ENCODE results near the gene KLK5.
"Not testable (repeated sequence)": the region's sequence is repeated elsewhere in the genome, so short reads cannot be mapped to it uniquely, and the experiment has no call there.

Gene KLK5

GRCh38 chr19:50897191-50897607, 55.6 kb downstream of the KLK5 start:
- peaks cover 4% of the 10 kb centered on the region for H3K9me3 ChIP-seq (ENCODE audit: control insufficient read depth, low read depth, low read length)
- H3K4me3 ChIP-seq (ENCODE audit: low read length) = no peak overlapping the region
- no peak overlapping the region for H3K9ac ChIP-seq (ENCODE audit: low read length)
- no peaks in the 10 kb centered on the region for H3K36me3 ChIP-seq (ENCODE audit: control insufficient read depth, low read depth, low read length)
- H3K27ac ChIP-seq (ENCODE audit: low read length) = no peak overlapping the region
- H3K4me1 ChIP-seq (ENCODE audit: control insufficient read depth, low read depth, low read length) = no peaks in the 10 kb centered on the region
- H3K27me3 ChIP-seq (ENCODE audit: control insufficient read depth, insufficient read depth, low read length) = no peaks in the 10 kb centered on the region

DNA sequence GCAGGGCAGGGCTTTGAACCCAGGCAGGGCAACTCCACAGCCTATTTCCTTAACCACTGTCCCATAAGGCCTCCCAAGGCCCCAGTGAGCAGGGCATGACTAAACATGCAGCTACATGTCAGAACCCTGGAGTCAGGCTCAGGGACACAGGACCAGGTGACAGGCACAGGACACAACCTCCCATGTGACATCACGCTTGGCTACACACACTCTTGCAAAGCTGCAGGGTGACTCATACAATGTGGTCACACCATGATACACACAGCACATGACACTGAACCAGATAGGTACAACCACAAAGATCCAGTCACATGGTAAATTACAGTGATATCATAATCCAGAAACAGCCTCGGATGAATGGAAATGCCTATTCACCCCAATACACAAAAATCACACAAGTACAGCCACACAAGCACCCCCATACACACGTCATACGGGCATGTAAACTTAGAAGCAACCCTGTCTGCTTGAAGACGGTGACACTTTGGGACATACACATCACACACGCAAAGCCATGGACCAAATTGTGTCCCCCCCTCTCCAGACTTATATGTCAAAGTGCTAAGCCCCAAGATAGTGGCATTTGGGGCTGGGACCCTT, 56.1 kb downstream of the KLK5 start:
- no peaks in the 10 kb centered on the region for H3K27me3 ChIP-seq (ENCODE audit: control insufficient read depth, insufficient read depth, low read length)
- H3K9me3 ChIP-seq (ENCODE audit: control insufficient read depth, low read depth, low read length) = peaks cover 4% of the 10 kb centered on the region
- no peaks in the 10 kb centered on the region for H3K36me3 ChIP-seq (ENCODE audit: control insufficient read depth, low read depth, low read length)
- no peaks in the 10 kb centered on the region for H3K4me1 ChIP-seq (ENCODE audit: control insufficient read depth, low read depth, low read length)
- H3K4me3 ChIP-seq (ENCODE audit: low read length) = no peak overlapping the region
- H3K27ac ChIP-seq (ENCODE audit: low read length) = no peak overlapping the region
- H3K9ac ChIP-seq (ENCODE audit: low read length) = no peak overlapping the region

DNA sequence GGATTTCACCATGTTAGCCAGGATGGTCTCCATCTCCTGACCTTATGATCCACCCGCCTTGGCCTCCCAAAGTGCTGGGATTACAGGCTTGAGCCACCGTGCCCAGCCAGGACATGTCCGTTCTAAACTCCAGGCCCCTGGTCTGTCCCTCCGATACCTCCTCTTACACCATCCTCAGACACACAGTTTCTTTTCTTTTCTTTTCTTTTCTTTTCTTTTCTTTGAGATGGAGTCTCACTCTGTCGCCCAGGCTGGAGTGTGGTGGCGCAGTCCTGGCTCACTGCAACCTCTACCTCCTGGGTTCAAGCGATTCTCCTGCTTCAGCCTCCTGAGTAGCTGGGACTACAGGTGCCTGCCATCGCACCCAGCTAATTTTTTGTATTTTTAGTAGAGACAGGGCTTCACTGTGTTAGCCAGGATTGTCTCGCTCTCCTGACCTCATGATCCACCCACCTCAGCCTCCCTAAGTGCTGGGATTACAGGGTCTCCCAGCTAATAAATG, 56.7 kb downstream of the KLK5 start:
- H3K4me1 ChIP-seq (ENCODE audit: control insufficient read depth, low read depth, low read length); H3K36me3 ChIP-seq (ENCODE audit: control insufficient read depth, low read depth, low read length); H3K27me3 ChIP-seq (ENCODE audit: control insufficient read depth, insufficient read depth, low read length); H3K9ac ChIP-seq (ENCODE audit: low read length); H3K27ac ChIP-seq (ENCODE audit: low read length); H3K4me3 ChIP-seq (ENCODE audit: low read length); H3K9me3 ChIP-seq (ENCODE audit: control insufficient read depth, low read depth, low read length): not testable (repeated sequence)

DNA sequence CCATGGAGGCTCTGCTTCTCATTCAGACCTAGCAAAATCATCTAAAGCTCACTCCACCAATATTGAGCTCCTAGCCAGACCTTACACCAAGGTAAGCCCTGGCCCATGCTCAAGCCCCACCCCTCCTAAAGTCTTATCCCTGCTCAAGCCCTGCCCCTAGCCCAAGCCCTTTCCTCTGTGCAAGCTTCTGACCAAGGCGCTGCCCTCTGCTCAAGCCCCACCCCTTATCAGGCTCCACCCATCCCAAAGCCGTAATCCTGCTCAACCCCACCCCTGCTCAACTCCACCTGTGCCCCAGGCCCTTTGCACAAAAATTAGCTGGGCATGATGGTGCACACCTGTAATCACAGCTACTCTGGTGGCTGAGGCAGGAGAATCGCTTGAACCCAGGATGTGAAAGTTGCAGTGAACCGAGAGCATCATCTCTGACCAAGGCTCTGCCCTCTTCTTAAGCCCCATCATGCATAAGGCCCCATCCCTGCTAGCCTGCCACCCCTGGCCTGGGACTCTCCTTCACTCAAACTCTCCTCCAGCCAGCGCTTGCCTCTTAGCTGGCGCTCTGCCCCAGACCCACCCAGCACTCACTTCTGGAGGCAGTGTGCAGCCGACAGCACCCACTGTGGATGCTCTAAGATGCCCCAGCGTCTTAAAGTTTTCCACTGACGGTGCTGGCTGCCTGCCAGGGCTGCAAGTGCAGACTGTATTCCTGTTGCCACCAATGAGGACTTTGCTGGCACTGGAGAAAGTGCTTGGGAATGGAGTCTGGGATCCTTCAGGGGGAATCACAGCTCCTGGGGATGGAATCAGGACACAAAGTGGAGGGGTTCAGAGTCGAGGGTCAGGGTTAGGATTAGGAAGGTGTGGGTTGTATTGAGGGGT, 58.1 kb downstream of the KLK5 start:
- Histone ChIP-seq H3K9me3 (ENCODE audit: control insufficient read depth, low read depth, low read length) (peaks cover 4% of the 10 kb centered on the region), H3K36me3 (ENCODE audit: control insufficient read depth, low read depth, low read length) (no peaks in the 10 kb centered on the region), H3K4me3 (ENCODE audit: low read length) (no peak overlapping the region), H3K27me3 (ENCODE audit: control insufficient read depth, insufficient read depth, low read length) (no peaks in the 10 kb centered on the region), H3K9ac (ENCODE audit: low read length) (no peak overlapping the region), H3K27ac (ENCODE audit: low read length) (no peak overlapping the region), H3K4me1 (ENCODE audit: control insufficient read depth, low read depth, low read length) (no peaks in the 10 kb centered on the region)

Measured in iPS-18a (cell line).